ENCODE results near the gene FHL2. TPM values are rescaled to one million over a fixed set of nuclear protein-coding genes. Genes with fewer than 3 reads are reported as not detected.

Gene FHL2
- total RNA-seq, 4 donors from 2014 or later, result 53.7 to 99.2 (median 71.6) TPM

GRCh38 chr2:105325389-105325963, 73.4 kb downstream of the FHL2 start:
- WGBS, 2 donors, result 63 to 65% methylated on average over 3 of the region's 3 CpGs
- Histone ChIP-seq H3K36me3 (peaks cover 0 to 6% (median 0%) of the 10 kb centered on the region in 3 donors), H3K9me3 (no peaks in the 10 kb centered on the region), H3K27ac (peak overlapping the region in 2 of 4 donors; percentile 2 to 68), H3K4me3 (no peak overlapping the region), H3K4me1 (peaks cover 0 to 44% (median 13%) of the 10 kb centered on the region in 4 donors), H3K27me3 (no peaks in the 10 kb centered on the region)
- no peak for TF ChIP-seq POLR2A (IDR thresholded peaks at IDR 0.05)
- TF ChIP-seq EP300 (IDR thresholded peaks at IDR 0.05), result no peak
- TF ChIP-seq CTCF (IDR thresholded peaks at IDR 0.05), result no peak
- DNase-seq (ENCODE audit: low spot score in 2 of 2), result no peak

- Histone ChIP-seq H3K4me3 (no peak overlapping the region), H3K27ac (peak overlapping the region in 2 of 4 donors; percentile 46 to 68), H3K27me3 (no peaks in the 10 kb centered on the region), H3K4me1 (peaks cover 0 to 41% (median 8%) of the 10 kb centered on the region in 4 donors), H3K9me3 (no peaks in the 10 kb centered on the region), H3K36me3 (peaks cover 0 to 6% (median 0%) of the 10 kb centered on the region in 3 donors)
- WGBS, 2 donors, result 36 to 56% methylated on average over 4 of the region's 4 CpGs
- no peak for TF ChIP-seq CTCF (IDR thresholded peaks at IDR 0.05)
- no peak for DNase-seq (ENCODE audit: low spot score in 2 of 2)
Measured at GRCh38 chr2:105324732-105325131, 74.1 kb downstream of the FHL2 start.

DNA sequence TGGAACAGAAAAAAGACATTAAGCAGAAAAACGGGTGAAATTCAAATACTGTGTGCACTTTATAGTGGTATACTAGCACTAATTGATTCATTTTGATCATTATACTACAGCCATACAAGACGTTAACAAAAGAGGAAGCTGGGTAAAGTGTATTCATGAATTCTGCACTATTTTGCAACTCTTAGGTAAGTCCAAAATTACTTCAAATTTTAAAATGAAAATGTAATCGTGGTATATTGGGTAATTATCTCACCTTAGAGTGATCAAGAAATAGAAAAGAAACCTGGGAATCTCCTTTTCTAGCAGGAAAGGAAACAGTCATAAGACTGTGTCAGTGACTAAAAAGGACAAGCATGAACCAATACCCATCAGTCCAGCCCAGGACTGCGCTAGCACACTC, 74.8 kb downstream of the FHL2 start:
- Histone ChIP-seq H3K4me3 (no peak overlapping the region), H3K9me3 (no peaks in the 10 kb centered on the region), H3K36me3 (peaks cover 0 to 6% (median 0%) of the 10 kb centered on the region in 3 donors), H3K27me3 (no peaks in the 10 kb centered on the region), H3K4me1 (peaks cover 0 to 41% (median 8%) of the 10 kb centered on the region in 4 donors), H3K27ac (no peak overlapping the region)
- TF ChIP-seq CTCF (IDR thresholded peaks at IDR 0.05), result no peak
- no peak for TF ChIP-seq POLR2A (IDR thresholded peaks at IDR 0.05)
- no peak for TF ChIP-seq EP300 (IDR thresholded peaks at IDR 0.05)
- no peak for DNase-seq (ENCODE audit: low spot score in 2 of 2)
- WGBS, 2 donors, result 75 to 84% methylated on average over 4 of the region's 4 CpGs

DNA sequence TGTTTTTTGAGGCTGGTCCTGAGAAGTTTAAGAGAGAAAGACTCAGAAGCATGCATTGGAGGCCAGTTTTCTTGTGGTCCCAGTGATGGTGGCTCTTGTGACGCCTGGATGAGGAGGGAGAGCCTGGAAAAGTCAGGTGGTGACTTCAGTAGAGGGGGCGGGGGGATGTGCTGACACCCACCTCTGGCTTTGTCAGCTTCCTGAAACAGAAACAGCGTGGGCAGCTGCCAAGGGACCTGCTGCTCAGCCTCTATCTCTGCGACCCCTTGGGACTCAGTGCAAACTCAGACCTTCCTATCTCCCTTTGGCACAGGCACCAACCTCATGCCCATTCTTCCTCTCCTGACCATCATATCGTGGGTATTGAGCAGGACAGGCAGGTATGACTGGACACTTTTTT, 75.7 kb downstream of the FHL2 start:
- 77 to 81% methylated on average over 5 of the region's 5 CpGs for WGBS, 2 donors
- TF ChIP-seq EP300 (IDR thresholded peaks at IDR 0.05) (no peak), POLR2A (IDR thresholded peaks at IDR 0.05) (no peak), CTCF (IDR thresholded peaks at IDR 0.05) (no peak)
- no peaks in the 10 kb centered on the region for H3K27me3 ChIP-seq
- H3K4me3 ChIP-seq, result no peak overlapping the region
- DNase-seq (ENCODE audit: low spot score in 2 of 2), result no peak
- H3K9me3 ChIP-seq, result no peaks in the 10 kb centered on the region
- peaks cover 0 to 32% (median 5%) of the 10 kb centered on the region in 4 donors for H3K4me1 ChIP-seq
- H3K36me3 ChIP-seq, result peaks cover 0 to 6% (median 0%) of the 10 kb centered on the region in 3 donors
- H3K27ac ChIP-seq, result no peak overlapping the region

GRCh38 chr2:105321875-105322646, 76.8 kb downstream of the FHL2 start:
- H3K27me3 ChIP-seq, result no peaks in the 10 kb centered on the region
- DNase-seq (ENCODE audit: low spot score in 2 of 2), result no peak
- H3K4me3 ChIP-seq, result no peak overlapping the region
- WGBS, 2 donors, result 83 to 84% methylated on average over 3 of the region's 3 CpGs
- H3K4me1 ChIP-seq, result peaks cover 0 to 24% (median 4%) of the 10 kb centered on the region in 4 donors
- no peaks in the 10 kb centered on the region for H3K9me3 ChIP-seq
- peaks cover 0 to 6% (median 0%) of the 10 kb centered on the region in 3 donors for H3K36me3 ChIP-seq
- no peak for TF ChIP-seq POLR2A (IDR thresholded peaks at IDR 0.05)
- TF ChIP-seq CTCF (IDR thresholded peaks at IDR 0.05), result no peak
- no peak overlapping the region for H3K27ac ChIP-seq
